HG03175 (cell line): ENCODE results near the gene PLEKHG3.
"Not testable (repeated sequence)": the region's sequence is repeated elsewhere in the genome, so short reads cannot be mapped to it uniquely, and the experiment has no call there.

Source experiments
- ATAC-seq: cut with Tn5 transposase; IDR thresholded peaks from one replicate; pipeline ENCODE4 v1.9.1; 2021; ENCODE audit warnings: mild to moderate bottlenecking, moderate library complexity; ENCODE audit not compliant: unreplicated experiment

PLEKHG3 gene

DNA sequence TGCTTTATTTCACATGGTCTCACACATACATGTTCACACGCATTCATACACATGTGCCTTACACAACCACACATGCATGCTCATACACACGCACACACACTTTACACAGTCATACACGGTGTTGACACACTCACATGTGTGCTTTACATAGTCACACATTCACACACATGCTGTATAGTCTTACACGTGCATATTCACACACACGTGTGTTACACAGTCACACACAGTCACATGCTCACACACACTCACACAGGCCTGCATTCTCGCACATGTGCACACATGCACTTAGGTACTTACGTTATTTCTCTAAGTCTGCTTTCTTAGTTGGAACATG lies 18.0 kb upstream of the PLEKHG3 start:
- ATAC-seq: no peak

GRCh38 chr14:64688031-64688430 lies 16.2 kb upstream of the PLEKHG3 start:
- ATAC-seq: no peak

DNA sequence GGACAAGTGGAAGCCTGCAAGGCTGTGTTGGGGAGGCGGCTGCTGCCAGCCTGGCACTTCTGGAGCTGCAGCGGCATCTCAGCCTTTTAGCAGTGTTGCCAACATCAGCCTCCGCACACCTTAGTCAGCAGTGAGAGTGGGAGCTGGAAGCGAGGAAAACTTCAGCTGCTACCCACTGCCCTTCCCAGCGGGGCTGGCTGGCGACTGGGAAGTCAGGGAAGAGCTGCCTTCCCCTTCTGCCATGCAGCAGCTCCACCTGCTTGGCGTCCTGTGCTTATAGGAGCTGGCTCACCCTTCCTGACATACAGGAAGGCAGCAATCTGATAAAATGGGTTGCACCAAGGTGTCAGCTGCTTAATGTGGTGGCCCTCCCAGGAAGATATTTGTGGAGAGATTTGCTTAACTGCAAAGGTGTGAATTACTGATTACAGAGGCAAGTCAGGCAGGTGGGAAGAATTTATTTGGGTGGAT lies 15.4 kb upstream of the PLEKHG3 start:
- no peak for ATAC-seq

- no peak for ATAC-seq
Observed at GRCh38 chr14:64689289-64689688, 14.9 kb upstream of the PLEKHG3 start.

DNA sequence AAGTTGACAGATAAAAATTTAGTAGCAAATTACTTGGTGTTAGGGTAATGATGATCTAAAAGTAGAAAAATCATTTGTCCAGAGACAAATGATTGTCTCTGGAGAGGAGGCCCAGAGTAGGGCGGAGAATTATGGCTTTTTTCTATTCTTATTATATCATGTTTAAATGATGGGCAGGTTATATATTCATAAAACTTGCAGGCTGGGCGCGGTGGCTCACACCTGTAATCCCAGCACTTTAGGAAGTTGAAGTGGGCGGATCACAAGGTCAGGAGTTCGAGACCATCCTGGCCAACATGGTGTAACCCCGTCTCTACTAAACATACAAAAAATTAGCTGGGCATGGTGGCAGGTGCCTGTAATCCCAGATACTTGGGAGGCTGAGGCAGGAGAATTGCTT lies 13.6 kb upstream of the PLEKHG3 start:
- ATAC-seq: not testable (repeated sequence)

- ATAC-seq: no peak
Observed at GRCh38 chr14:64691376-64691775, 12.8 kb upstream of the PLEKHG3 start.

GRCh38 chr14:64692189-64692985 lies 11.8 kb upstream of the PLEKHG3 start:
- no peak for ATAC-seq

DNA sequence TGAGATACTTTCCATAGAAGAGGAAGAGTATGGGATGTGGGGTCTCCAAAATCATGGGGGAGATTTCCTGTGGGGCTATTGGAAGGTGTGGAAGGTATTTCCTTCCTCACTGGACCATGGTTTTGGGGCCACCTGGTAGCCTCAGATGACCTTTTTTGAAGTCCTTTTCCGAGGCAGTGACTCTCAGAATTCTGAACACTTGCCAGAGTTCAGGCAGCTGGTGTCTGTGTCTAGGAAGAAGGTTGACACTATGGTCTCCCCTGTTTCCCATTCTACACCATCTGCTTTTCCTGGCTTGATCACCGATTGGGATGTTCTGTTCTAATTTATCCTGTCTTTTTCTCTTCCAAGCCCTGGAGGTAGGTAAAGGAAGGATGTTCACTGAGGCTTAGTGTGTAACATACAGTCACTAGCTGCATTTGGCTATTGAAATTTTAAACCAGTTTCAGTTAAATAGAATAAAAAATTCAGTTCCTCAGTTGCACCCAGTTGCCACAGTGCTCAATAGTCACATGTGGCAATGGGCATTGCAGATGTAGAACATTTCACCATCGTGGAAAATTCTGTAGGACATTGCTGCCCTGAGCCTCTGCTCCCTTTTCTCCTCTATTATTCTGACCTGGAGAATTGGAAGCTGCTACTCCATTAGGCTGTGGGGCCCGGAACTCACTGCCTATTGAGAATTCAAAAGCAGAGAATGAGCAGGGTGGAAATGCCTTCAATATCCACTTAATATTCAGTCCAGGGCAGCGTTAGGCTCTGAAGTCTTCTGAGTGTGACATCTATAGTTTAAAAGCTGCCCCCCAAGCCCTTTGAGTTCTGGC lies 11.0 kb upstream of the PLEKHG3 start:
- ATAC-seq: no peak

DNA sequence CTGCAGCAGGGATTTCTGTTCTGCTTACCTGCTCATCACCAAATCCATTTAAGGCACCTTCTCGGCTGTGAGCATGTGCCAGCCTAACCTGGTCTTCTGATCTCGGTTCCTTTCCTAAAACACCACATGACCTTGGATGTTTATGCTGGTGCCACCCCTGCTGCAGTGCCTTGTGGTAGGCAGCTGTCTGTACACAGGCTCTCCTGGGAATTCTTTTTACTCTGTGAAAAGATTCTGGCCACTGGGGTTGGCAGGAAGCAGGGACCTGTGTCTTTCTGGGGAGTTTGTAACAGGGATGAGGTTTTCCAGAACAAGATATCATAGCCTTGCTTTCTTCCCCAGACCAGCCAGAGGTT lies 10.4 kb upstream of the PLEKHG3 start:
- ATAC-seq: no peak

DNA sequence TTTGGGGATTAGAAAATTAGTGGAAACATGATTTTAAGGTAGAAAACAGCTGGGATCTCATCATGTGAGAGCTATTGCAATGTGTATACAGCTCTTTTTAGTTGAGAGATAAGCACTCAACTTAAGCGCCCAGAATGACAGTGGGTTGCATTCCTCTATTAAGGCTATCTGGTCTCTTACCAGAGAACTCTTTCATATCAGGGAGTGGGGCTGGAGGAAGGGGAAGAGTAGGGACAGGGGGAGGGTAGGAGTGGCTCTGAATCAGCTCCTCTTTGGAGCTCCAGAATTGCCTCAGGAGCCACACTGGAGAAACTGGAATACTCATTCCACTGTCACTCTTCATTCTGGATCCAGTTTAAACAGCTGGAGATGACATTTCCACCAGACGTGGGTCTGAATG lies 9.2 kb upstream of the PLEKHG3 start:
- ATAC-seq: no peak

DNA sequence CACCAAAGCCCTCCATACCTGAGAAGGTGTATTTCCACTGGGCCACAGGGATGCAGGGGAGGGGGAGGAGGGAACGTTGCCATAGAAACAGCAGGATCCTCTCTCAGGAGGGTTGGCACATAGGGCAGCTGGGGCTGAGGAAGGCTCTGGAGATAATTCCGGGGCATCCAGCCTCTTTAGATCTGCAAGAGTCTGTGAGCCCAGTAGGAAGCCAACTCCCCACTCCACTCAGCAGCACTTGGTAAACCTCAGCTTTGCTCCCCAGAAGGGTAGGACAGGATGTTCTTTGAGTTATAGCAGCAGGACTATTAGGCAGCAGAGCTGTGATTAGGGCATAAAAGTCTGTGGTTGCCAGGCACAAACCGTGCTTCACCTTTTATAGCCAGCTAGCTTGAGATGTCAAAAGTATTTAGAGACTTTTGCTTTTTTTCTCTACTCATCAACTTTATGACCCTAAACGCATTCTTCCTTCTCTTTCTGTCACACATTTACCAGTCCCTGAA lies 7.8 kb upstream of the PLEKHG3 start:
- ATAC-seq: no peak

GRCh38 chr14:64698903-64699302 lies 5.3 kb upstream of the PLEKHG3 start:
- ATAC-seq: no peak

DNA sequence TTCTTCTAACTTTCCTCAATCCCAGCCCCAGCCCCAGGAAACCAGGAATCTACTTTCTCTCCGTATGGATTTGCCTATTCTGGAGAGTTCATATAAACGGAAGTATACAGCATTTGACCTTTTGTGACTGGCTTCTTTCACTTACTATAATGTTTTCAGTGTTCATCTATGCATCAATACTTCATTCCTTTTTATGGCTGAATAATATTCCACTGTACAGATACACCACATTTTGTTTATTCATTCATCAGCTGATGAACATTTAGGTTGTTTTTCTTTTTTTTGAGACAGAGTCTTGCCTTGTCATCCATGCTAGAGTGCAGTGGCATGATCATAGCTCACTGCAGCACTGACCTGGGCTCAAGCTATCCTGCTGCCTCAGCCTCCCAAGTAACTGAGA lies 3.9 kb upstream of the PLEKHG3 start:
- ATAC-seq: no peak

DNA sequence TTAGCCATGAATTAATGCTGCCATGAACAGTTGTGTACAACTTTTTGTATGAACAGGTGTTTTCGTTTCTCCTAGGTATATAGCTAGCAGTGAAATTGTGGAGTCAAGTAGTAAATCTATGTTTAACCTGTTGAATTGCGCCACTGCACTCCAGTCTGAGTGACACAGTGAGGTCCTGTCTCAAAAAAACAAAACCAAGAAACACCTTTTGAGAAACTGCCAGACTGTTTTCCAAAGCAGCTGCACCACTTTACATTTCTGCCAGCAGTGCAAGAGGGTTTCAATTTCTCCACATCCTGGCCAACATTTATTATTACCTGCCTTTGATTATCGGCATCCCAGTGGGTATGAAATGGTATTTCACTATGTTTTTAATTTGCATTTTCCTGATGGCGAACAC lies 3.3 kb upstream of the PLEKHG3 start:
- no peak for ATAC-seq

DNA sequence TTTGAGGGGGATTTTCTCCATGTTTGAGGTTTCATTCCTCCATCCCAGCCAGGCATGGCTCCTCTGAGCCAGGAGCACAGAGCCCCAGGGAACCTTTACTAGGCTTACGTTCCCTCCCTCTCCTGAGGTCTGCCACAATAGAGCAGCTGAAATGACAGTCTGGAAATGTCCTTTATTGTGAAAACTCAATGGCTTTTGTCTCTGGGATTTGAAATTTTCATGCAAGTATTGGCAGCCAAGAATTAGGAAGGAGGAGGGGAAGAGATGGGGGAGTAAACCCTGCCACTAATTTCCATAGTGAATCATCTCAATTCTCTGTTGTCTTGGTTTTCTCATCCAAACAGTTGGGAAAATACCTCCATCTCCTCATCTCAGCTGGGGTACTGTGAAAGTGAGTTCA lies 2.6 kb upstream of the PLEKHG3 start:
- ATAC-seq: no peak

DNA sequence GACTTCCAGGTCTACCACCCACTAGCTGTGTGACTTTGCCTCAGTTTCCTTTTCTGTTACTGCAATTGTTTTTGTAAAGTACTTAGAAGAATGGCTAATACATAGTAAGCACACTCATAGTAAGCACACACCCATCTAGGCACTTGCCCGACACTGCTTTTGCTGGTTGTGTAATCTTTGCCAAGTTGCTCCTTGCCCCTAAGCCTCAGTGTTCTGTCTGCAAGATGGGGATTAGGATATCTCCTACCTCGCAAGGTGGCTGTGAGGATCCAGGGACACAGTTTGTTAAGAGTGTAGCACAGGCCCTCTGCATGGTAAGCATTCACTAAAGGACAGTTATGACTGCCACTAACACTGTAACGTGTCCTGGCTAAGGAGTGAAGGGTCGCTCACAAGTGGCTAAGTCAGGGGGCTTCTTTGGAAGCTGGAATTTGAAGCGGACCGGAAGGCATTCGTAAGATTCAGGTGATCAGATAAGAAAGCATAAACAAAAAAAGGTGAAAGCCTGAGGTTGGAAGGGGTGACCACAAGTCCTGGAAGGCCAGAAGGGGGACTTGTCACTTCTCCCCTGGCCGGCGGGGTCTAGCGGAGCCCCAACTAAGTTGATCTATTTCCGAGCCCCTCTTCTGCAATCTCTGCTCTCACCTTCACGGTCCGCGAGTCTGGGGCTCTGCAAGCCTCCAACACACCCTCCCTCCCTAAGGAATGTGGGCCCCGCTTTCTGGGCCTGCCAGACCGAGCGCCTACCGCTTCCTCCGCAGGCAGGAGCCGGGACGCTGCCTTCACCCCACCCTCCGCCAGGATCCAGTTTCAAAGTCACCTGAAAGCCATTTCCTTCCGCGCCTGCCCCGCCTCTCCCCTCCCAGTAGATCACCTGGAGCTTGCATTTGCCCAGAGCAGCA lies 1.5 kb upstream of the PLEKHG3 start:
- ATAC-seq: no peak

DNA sequence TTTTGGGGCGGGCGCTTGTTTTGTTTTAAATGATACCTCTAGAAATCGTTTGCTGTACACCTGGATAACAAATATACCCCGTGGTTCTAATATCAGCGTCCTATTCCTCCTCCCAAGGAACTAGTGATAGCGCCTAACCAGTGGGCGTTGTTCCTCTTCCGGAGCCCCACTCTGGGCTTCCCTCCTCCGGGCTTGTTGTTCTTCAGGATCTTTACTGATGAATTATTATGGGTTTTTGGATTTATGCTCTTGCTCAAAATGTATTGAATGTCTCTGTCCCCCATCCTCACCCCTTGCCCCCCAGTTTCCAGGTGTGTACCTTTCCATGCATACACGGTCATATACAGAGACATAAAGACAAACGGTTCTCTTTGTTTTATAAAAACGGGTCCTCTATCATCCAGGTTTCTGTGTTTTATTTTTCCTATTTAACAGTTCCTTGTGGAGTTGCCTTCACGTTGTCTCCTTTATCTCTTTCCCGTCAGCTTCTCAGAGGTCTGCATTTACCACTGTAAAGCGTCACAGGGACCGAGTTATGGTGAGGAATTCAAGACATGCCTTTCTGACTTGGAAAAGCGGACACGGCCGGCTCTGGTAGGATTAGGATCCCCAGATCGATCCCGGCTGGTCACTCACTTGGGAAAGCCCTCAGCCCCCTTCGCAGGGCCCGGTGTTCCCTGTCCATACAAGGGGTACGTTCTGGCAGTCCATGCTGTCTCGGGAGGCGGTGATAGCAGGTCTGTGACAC lies 655 bp upstream of the PLEKHG3 start:
- ATAC-seq: no peak

- no peak for ATAC-seq
Observed at GRCh38 chr14:64704743-64705380, 638 bp downstream of the PLEKHG3 start.

GRCh38 chr14:64705381-64706118 lies 1.3 kb downstream of the PLEKHG3 start:
- no peak for ATAC-seq
